ENCODE results near the gene SUMF1. TPM values are rescaled to one million over a fixed set of nuclear protein-coding genes. Genes with fewer than 3 reads are reported as not detected.

Gene SUMF1
- total and polyA plus RNA-seq, 12 donors = 8.0 to 109 (median 39.0) TPM

GRCh38 chr3:4514321-4514720 lies 47.3 kb upstream of the SUMF1 start:
- Histone ChIP-seq H3K27ac (no peak overlapping the region), H3K36me3 (replicated peaks in 1 of 2) (no peaks in the 10 kb centered on the region), H3K4me3 (no peak overlapping the region), H3K4me1 (replicated peaks in 1 of 2) (peaks cover 0 to 18% of the 10 kb centered on the region in 2 donors), H3K27me3 (no peaks in the 10 kb centered on the region), H3K9me3 (replicated peaks in 1 of 3) (no peaks in the 10 kb centered on the region)
- TF ChIP-seq CTCF (IDR thresholded peaks at IDR 0.05) = no peak
- DNase-seq = no peak
- intact Hi-C loops (cut with DNase I) = no loop called here
- 86 to 95% (median 92%) methylated on average over 5 of the region's 5 CpGs for WGBS, 4 donors

GRCh38 chr3:4512895-4513616 lies 46.0 kb upstream of the SUMF1 start:
- Histone ChIP-seq H3K4me3 (no peak overlapping the region), H3K36me3 (replicated peaks in 1 of 2) (no peaks in the 10 kb centered on the region), H3K9me3 (replicated peaks in 1 of 3) (no peaks in the 10 kb centered on the region), H3K4me1 (replicated peaks in 1 of 2) (peaks cover 0 to 9% of the 10 kb centered on the region in 2 donors), H3K27ac (no peak overlapping the region), H3K27me3 (no peaks in the 10 kb centered on the region)
- intact Hi-C loops (cut with DNase I) = no loop called here
- 75 to 89% (median 76%) methylated on average over 13 to 15 of the region's 15 CpGs for WGBS, 4 donors
- DNase-seq = no peak
- TF ChIP-seq POLR2A (IDR thresholded peaks at IDR 0.05) = no peak
- TF ChIP-seq CTCF (IDR thresholded peaks at IDR 0.05) = no peak

- H3K27ac ChIP-seq = no peak overlapping the region
- H3K27me3 ChIP-seq = no peaks in the 10 kb centered on the region
- no peak for DNase-seq
- no peak for TF ChIP-seq POLR2A (IDR thresholded peaks at IDR 0.05)
- no peak for TF ChIP-seq CTCF (IDR thresholded peaks at IDR 0.05)
- WGBS, 4 donors = 82 to 88% (median 84%) methylated on average over 7 of the region's 7 CpGs
- H3K4me3 ChIP-seq = no peak overlapping the region
- no peaks in the 10 kb centered on the region for H3K36me3 ChIP-seq (replicated peaks in 1 of 2)
- intact Hi-C loops (cut with DNase I) = no loop called here
- peaks cover 0 to 9% of the 10 kb centered on the region in 2 donors for H3K4me1 ChIP-seq (replicated peaks in 1 of 2)
- H3K9me3 ChIP-seq (replicated peaks in 1 of 3) = no peaks in the 10 kb centered on the region
These were observed 44.6 kb upstream of the SUMF1 start for GRCh38 chr3:4511491-4512262.

GRCh38 chr3:4509983-4510755 lies 43.1 kb upstream of the SUMF1 start:
- H3K9me3 ChIP-seq (replicated peaks in 1 of 3) = no peaks in the 10 kb centered on the region
- no peaks in the 10 kb centered on the region for H3K27me3 ChIP-seq
- peaks cover 4 to 19% of the 10 kb centered on the region in 2 donors for H3K4me1 ChIP-seq (replicated peaks in 1 of 2)
- no peaks in the 10 kb centered on the region for H3K36me3 ChIP-seq (replicated peaks in 1 of 2)
- intact Hi-C loops (cut with DNase I) = loop anchor here in 1 of 2 donors (10.0 kb wide), 1 partner anchor 65 kb away; no protein-coding TSS in a partner anchor
- no peak overlapping the region for H3K27ac ChIP-seq
- TF ChIP-seq POLR2A (IDR thresholded peaks at IDR 0.05) = no peak
- no peak for TF ChIP-seq CTCF (IDR thresholded peaks at IDR 0.05)
- 82 to 87% (median 86%) methylated on average over 5 of the region's 5 CpGs for WGBS, 4 donors
- H3K4me3 ChIP-seq = no peak overlapping the region
- no peak for DNase-seq

Measured in adrenal gland (tissue), 12 donors.